ENCODE results near the gene GRK5.

GRK5 gene

GRCh38 chr10:119365773-119366599 lies 158.6 kb downstream of the GRK5 start:
- DNase-seq, result no peak

DNA sequence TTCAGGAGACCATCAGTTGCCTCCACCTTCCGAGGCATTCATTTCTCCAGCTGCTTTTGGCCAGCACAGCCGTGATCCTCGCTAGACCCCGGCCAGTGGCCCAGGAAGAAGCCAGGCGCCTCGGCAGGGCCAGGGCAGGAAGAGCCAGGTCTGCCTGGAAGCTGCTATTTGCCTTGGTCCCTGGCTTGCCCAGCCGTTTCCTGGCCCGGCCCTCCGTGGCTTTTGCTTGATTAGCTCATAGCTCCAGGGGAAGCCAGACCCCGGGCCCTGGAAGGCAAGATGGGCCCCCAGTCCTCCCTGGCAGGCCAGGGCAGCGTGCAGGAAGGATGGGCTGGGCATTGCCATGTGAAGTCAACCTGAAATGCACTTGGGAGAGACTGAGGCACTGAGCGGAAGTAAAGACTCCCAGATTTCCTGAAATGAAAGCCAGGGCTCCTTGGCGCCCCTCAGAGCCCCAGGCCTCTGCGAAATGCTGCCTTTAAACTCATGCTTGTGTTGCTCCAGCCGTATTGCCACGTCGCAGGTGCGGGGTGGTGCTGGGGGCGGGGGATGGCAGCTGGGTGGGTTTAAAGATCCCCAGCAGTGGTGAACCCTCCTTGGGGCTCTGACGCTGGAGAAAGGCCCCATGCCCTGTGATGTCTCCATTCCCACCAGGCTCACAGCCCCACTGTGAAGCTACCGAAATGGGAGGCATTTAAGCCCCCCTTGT lies 160.6 kb downstream of the GRK5 start:
- no peak for DNase-seq

- no peak for DNase-seq
These were observed 161.2 kb downstream of the GRK5 start for GRCh38 chr10:119368581-119368980.

DNA sequence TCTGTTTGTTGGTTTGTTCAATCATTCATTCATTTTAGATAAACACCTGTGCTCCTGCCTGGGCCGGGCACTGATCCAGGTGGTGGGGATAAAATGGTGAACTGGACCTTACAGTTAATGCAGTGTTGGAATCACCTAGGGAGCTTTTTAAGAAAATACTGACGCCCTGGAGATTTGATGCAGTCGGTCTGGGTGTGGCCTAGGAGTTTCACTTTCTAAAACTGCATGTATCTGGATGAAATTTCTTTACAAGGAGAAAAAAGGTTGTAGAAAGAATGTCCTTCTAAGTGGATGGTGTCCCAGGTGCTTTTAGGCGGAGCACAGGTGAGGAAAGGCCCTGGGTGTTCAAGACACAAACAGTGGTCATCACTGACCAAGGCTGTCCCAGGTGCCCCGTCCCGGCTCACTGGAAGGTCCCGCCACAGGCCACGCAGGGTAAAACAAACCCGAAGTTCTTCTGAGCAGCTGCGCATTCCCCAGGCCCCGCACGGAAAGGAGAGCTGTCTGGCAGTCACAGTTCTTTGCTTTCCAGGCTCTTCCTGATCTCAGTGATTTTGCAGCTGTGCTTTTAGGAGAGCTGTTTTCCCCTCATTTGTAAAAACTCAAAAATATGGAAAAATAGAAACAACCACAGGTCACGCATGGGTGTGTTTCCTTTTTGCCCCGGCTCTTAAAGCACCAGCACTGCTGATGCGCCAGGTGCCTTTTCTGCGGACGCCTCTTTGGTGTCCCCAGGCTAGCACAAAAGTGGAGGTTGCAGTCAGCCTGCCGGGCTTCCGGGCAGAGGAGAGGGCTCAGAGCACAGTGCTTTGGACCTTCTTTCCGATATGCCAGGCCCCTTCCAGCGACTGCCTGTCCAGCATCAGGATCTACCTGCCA lies 161.9 kb downstream of the GRK5 start:
- DNase-seq, result no peak

GRCh38 chr10:119370111-119370741 lies 162.9 kb downstream of the GRK5 start:
- no peak for DNase-seq

- DNase-seq, result no peak
These were observed 163.8 kb downstream of the GRK5 start for GRCh38 chr10:119370972-119371703.

- DNase-seq, result no peak
These were observed 164.6 kb downstream of the GRK5 start for GRCh38 chr10:119371704-119372663.

- no peak for DNase-seq
These were observed 166.1 kb downstream of the GRK5 start for GRCh38 chr10:119373294-119374102.

DNA sequence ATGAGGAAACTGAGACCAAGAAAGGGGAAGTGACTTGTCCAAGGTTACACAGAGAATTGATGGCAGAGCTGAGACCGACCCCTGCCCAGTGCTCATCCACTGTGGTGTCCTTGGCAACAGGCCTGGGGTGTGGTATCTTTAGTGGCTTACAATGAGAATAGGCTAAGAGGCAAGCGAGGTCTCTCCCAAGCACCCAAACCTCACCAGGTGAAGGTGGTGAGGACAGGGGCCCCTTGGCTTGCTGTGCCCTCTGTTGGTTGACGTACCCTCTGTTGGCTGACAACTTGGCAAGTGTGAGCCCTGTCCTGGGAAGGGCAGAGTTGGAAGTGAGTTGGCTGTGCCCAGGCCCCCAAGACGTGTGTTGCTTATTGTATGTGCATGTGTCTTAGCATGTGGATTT lies 166.9 kb downstream of the GRK5 start:
- no peak for DNase-seq

- DNase-seq, result no peak
These were observed 168.4 kb downstream of the GRK5 start for GRCh38 chr10:119375574-119376272.

- DNase-seq, result no peak
These were observed 170.1 kb downstream of the GRK5 start for GRCh38 chr10:119377451-119377957.

DNA sequence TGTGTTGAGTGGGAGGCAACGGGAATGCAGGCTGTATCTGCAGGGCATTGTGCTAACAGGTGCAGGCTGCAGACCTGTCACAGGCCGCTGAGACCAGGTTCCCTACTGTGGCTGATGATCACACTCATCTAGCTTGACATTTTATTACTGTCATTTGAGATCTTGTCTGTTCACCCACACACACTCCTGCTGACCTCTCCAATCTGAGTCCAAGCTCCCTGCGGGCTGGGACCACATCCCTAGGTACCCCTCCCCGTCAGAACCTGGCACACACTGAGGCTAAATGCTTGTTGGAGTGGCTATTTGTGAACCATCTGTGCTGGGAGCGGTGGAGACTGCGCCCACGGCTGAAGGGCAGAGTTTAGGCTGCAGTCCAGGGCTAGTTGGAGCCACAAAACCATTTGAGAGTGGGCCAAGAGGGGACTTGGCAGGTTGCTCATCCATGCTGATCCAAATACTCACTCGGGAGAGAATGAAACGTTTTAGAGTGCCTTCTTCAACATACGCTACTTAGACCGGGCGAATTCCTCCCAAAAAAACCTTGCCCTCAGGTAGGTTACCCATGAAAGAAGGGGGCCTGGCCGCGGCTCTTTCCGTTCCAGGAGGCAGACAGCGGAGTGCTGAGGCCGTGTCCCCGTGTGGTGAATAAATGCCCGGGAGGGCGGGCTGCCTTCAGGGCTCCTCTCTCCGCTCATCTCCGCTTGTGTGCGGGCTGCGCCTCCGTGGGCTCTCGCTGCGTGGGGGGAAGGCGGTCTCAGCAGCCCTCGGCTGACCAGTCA lies 170.8 kb downstream of the GRK5 start:
- no peak for DNase-seq

DNA sequence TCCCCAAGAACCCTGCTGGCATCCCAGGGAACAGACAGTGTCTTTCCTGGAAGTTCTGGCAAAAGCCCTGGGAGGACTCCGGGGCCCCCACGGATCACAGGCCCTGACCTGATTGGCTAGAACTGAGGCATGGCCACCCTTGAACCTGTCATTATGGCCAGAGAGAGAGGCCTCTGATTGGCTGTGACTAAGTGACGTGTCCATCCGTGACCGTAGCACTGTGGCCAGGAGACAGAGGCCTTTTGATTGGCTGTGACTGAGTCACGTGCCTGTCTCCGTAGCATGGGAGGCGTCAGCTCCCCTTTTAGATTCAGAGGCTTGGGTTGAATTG lies 171.3 kb downstream of the GRK5 start:
- no peak for DNase-seq

DNA sequence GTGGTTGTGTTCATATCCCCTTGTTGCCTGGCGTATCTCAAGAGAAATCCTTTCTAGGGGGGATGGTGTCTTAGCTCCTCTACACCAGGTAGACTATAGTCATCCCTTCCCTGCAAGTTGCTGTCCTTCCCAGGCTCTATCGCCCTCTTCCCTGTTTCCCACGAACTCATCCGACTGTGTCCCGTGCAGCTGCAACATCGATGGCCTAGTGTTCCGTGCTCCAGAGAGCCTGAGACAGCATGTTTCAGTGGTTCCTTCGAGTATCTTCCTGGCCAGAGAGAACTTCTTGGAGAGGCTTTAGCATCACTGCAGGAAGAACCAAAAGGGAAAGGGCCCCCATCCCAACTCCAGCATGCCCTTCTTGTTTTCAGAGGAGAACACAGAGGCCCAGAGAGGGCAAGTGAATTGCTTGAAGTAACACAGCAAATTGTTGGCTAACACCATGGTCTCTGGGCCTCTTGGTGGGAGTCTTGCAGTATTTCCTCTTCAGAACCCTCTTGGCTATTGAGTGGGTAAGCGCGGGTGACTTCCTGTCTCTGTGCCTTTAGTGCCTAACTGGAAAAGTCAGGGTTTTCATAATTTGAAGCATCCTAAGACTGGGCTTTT lies 172.2 kb downstream of the GRK5 start:
- DNase-seq, result no peak

GRCh38 chr10:119383174-119383856 lies 175.9 kb downstream of the GRK5 start:
- no peak for DNase-seq

DNA sequence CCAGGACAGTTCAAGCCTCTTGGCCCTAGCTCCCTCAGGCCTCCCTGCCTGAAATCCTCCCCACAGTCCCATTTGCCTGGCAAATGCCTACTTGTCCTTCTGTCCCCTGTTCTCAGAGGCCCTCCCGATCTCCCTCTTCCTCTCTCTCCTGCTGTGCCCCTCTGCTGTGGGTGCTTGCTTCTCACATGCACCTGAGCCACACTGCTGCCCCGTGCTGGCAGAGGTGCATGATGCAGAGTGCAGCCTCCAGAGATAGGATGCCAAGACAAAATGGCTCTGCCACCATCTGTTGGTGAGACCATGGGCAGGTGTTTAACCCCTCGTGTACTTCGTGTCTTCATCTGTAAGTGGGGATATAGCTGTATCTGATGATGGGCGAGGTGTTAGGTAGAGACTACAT lies 176.8 kb downstream of the GRK5 start:
- DNase-seq, result no peak

DNA sequence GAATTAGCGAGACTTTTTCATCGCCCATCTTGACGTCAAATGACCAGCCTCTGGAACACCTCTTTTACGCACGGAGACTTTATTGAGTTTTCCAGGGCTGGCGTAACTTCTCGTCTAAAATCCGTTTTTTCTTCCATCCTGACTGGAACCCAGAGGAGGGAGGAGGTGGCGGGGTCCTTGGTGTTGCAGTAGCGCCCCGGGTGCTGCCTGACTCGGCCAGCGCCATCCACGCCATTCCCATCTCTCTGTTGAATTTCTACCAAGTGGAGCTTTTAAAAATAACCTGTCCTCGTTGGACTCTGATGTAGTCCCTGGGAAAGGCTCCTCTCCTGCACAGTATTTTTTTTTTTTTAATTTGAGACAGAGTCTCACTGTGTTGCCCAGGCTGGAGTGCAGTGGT lies 179.3 kb downstream of the GRK5 start:
- no peak for DNase-seq

Data from stimulated activated CD4-positive, alpha-beta T cell treated with anti-CD3 and anti-CD28 coated beads, Interleukin-2, amount 100 ng/mL, for 24 hours (primary cell).